Mammary epithelial cell (primary cell): ENCODE measurements around the gene HEXIM2.

Experiments used
- EZH2 ChIP-seq: IDR thresholded peaks from 2 replicates; pipeline ENCODE4 v1.6.1; 2012; ENCODE audit warnings: low read length, inconsistent platforms, borderline replicate concordance
- TF ChIP-seq, protein P1 (sequence below), 2 donors: IDR thresholded peaks in 1 of 2; conservative IDR thresholded peaks in 1 of 2; 2 replicates each; pipeline ENCODE4 v1.5.1; 2011 to 2012; ENCODE audit warnings: inconsistent platforms in 2 of 2, low read length in 2 of 2, mild to moderate bottlenecking in 2 of 2, control low read depth in 1 of 2, low read depth in 1 of 2; ENCODE audit not compliant: insufficient read depth in 1 of 2; ENCODE audit errors: extremely low read depth in 1 of 2

DNA sequence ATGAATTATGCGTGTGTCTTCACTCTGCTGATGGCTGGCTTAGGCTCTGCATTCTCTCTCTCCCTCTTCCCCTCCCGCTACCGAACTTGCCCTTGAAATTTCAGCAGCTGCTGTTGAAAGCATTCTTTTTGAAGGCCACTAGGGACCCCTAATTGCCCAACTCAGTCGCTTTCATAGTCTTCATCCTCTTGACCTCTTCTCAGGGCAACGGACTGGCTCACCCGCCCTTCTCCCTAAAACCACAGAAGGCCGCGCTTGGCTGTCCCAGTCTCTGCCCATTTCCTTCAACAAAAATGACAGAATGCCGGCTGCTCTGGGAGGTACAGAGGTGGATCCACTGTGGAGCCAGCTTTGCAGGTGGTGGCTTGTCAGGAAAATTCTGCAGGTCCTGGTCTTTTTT, 39.0 kb downstream of the HEXIM2 start:
- TF ChIP-seq, protein P1, sequence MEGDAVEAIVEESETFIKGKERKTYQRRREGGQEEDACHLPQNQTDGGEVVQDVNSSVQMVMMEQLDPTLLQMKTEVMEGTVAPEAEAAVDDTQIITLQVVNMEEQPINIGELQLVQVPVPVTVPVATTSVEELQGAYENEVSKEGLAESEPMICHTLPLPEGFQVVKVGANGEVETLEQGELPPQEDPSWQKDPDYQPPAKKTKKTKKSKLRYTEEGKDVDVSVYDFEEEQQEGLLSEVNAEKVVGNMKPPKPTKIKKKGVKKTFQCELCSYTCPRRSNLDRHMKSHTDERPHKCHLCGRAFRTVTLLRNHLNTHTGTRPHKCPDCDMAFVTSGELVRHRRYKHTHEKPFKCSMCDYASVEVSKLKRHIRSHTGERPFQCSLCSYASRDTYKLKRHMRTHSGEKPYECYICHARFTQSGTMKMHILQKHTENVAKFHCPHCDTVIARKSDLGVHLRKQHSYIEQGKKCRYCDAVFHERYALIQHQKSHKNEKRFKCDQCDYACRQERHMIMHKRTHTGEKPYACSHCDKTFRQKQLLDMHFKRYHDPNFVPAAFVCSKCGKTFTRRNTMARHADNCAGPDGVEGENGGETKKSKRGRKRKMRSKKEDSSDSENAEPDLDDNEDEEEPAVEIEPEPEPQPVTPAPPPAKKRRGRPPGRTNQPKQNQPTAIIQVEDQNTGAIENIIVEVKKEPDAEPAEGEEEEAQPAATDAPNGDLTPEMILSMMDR (conservative IDR thresholded peaks at IDR 0.05 in 1 of 2, IDR thresholded peaks at IDR 0.05 in 1 of 2; ENCODE audit: extremely low read depth in 1 of 2, insufficient read depth in 1 of 2, low read depth in 1 of 2, low read length in 2 of 2): no peak
- no peak for TF ChIP-seq EZH2
